Activated CD4-positive, CD25-positive, alpha-beta regulatory T cell treated with anti-CD3 and anti-CD28 coated beads, Interleukin-2, amount 50 U/mL, for 72 hours (primary cell): Measurements from ENCODE around the gene LRGUK.

Source experiments
- DNase-seq: peaks from one replicate; pipeline ENCODE4 v3.0.0; 2021

Gene LRGUK

DNA sequence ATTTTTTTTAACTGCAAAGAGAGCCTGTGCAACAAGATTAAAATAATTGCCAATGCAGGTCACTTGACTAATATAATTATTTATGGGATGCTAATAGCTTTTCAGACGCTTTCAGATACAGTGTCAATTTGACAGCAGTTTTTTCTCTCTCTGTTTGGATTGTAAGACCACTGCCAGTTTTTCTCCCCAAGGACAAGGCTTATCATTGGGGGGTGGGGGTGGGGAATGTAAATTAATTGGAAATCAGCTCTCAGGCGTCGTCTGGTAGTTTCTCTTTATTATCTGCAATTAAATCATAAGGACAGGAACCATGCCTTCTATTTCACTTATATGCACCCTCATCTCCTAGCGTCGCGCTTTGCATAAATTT is 559 bp upstream of the LRGUK start:
- no peak for DNase-seq

DNA sequence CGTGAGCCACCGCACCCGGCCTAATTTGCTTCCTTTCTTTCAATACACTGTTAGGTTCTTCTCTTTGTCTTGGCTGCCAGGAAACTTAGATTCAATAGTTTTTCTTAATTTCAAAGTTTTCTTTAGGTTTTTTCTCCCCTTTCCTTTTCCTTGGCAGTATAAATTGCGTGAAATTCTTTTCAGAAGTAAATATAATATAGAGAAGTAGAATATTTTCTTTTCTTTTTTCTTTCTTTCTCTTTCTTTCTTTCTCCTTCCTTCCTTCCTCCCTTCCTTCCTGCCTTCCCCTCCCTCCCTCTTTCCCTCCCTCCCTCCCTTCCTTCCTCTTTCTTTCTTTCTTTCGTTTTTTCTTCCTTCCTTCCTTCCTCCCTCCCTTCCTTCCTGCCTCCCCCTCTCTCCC is 1.7 kb downstream of the LRGUK start:
- DNase-seq = no peak

GRCh38 chr7:134129856-134130523 is 2.9 kb downstream of the LRGUK start:
- no peak for DNase-seq

DNA sequence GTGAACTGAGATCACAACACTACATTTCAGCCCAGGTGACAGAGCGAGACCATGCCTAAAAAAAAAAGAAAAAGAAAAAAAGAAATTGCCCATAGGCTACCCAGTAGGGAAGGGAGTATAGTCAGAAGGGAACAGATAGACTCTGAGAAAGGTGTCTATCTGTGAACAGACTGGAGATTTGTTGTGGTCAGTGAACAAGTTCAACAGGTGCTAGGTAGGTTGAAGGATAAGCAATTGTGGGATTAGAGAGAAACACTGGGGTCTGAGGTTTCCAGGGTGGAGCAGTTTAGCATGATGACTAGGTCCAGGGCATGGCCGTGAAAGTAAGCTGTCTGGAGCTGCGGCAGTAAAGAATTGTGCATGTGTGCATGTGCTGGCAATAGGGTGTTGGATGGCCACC is 6.9 kb downstream of the LRGUK start:
- DNase-seq = no peak

DNA sequence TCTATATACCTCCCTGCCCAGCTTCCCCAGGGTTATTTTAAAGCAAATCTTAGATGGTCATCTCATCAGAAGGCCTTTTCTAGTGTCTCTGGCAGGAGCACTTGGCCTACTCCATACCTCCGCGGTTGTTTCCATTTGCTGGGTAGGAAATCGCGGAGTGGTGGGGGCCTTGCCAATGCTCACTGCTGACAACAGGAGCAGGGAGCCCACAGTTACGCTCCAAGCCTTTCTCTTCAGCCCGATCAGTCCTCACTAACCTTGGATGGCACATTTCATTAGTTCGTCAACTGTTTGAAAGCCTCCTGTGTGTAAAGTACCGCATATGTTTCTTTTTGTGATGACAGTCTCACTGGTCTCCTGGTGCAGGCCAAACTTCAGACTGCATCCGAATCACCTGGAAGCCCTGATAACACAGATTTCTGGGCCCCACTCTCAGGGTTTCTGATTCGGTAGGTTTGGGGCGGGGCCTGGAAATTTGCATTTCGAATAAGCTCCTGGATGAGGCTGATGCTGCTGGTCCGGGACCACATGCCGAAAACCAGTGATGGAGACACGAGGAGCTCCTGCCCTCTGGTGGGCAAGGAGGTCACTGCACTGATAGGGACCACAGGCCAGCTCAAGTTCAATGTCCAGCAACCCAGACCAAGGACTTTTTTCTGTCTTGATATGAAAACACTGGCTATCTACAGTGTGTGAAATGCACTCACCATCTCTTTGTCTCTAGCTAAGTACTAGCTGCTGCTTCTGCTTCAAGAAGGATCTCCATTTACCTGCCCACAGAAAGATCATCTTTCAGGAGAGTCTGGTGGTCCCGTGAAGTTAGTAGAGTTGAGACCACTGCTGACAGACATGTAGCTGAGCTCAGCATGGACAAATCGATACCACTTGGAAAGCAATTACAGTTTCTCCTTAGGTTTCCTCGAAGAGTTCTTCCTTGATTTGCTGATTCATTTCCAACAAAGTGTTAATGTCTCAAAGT is 14.0 kb downstream of the LRGUK start:
- peak; percentile 63 for DNase-seq

GRCh38 chr7:134141868-134142264 is 14.7 kb downstream of the LRGUK start:
- no peak for DNase-seq

- DNase-seq = no peak
Observed at GRCh38 chr7:134153493-134154136, 26.5 kb downstream of the LRGUK start.

DNA sequence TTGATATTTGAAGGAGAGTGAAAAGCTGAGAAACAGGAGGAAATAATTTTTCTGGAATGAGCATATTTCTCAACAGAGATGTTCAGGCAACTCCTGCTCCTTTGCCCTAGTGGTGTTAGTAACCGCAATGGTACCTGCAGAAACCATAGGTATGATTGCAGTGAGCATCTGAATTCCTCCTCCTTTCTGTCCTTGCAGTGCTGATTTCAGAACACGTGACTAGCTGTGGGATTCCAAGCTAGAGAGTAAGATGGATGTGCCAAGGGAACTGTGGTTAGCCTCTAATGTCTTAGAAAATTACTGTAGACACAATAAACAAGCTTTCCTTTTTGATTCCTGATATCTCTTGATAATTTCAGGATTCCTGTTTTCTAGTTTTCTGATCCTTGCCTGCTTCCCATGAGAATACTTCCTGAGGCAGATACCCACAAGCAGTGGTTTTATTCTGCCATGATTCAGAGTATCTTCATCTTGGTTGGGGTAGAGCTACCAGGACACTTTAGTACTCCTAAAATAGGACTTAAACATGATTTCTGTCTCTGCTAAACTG is 27.5 kb downstream of the LRGUK start:
- DNase-seq = no peak

DNA sequence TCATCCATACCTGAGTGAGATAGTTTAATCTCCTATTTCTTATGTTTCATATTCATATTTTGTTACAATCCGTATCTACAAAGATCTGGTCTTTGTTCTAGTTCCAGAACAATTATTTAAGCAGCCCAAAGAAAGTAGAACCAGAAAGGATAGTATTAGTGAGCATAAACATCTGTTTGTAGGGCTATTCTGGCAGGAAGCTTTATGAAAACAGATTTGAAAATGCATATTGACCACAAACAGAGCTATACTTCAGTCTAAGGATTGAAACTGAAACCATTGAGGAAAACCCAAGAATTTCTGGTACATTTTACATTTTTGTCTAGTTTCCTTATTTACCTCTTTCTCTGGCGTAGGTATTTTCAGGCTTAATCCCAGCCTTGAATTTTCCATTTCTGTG is 28.1 kb downstream of the LRGUK start:
- no peak for DNase-seq

DNA sequence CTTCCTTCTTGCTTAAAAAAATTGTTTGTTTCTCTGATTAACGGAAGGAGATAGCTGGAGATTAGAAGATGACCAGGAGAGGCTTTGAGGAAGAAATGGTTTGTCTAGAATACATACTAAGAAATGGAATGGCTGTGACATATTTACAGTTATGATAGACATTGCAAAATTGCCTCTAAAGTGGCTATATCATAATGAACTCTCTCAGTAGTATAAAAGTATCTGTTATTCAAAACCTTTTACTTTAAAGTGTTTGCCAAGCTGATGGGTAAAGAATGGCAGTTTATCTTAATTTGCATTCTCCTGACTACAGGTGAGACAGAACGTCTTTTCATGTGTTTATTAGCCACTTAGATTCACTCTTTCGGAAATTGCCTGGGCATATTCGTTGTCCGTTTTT is 28.7 kb downstream of the LRGUK start:
- DNase-seq = no peak

DNA sequence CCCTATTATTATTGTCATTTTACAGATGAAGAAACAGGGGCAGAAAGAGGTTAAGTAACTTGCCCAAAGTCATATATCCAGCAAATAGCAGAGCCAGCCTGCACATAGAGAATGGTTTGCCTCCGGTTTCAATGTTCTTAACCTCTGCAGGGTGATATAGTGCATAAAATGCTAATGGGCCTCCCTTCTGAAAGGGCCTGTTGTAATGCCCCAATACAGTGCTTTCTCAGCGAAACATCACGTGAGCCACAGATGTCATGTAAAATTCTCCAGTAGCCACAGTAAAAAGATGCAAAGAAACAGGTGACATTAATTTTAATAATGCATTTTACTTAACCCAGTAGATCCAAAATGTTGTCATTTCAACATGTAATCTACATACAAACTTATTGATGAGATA is 38.1 kb downstream of the LRGUK start:
- no peak for DNase-seq

DNA sequence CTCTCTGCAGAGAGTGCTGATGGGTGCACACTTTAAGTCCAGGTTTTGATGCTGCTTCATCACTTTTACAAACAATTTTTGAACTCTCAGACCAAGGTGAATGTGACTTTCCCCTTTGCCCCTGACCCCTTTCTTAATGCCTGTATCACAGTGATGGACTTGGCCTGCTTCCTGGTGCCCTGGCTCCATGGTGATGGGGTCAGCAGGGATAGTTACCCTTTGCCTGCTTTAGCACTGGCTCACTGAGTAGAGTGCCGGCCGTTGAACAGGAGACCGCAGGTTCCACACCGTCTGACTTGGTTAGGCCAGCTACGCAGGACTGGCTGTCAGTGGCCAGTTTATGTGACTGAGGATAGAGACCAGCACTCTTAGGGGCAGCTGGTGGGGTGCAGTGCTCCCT is 40.1 kb downstream of the LRGUK start:
- no peak for DNase-seq

GRCh38 chr7:134167841-134168240 is 40.7 kb downstream of the LRGUK start:
- no peak for DNase-seq

- no peak for DNase-seq
Observed at GRCh38 chr7:134174795-134175261, 47.7 kb downstream of the LRGUK start.

- DNase-seq = no peak
Observed at GRCh38 chr7:134175334-134176036, 48.3 kb downstream of the LRGUK start.

DNA sequence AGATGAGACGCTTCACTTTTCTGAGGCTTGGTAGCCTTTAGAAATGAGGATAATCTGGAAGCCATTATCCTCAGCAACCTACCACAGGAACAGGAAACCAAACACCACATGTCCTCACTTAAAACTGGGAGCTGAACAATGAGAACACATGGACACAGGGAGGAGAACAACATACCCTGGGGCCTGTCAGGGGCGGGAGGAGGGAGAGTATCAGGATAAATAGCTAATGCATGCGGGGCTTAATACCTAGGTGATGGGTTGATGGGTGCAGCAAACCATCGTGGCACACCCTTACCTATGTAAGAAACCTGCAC is 48.9 kb downstream of the LRGUK start:
- DNase-seq = no peak

DNA sequence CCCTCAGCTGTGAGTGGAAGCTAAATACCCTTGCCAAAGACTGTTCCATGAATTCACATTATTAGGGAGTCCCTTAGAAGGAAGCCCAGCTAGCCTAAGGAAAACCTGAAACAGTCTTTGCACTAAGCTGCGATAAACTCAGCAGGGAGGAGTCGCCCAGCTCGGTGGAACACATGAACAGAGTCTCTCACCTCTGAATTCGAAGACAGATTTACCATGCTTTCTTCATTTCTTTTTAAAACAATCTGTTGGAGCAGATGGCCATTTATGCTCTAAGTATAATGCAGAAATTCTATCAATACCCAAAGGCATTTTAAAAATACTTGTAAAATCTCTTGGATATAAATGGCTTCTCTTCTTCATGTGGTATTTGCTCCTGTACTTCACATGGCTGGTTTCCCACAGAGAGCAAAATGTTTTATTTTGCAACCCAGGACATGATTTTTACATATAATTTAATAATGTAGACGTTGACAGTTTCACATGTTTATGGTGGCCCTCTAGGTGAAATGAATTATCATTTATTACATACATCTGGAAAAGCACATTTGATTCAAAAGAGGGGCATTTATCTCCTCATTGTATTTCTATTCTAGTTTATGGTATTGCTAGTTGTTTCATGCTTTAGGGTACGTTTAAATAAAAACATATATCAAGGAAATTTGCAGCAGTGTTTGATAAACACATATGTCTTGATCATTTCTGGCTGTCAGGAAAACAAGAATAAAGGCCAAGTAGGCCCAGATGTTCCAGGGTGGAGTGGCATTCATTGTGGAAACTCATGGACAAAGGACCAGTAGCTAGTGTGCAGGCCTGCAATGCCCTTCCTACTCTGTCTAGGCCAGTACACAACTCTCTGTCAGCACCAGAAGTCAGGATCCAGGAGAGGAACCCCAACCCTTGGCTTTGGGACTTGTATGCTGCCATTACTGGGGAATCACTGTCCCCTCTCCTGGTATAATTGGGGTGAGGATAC is 52.2 kb downstream of the LRGUK start:
- DNase-seq = no peak

- DNase-seq = no peak
Observed at GRCh38 chr7:134180376-134180775, 53.2 kb downstream of the LRGUK start.

- DNase-seq = no peak
Observed at GRCh38 chr7:134182078-134182477, 54.9 kb downstream of the LRGUK start.

DNA sequence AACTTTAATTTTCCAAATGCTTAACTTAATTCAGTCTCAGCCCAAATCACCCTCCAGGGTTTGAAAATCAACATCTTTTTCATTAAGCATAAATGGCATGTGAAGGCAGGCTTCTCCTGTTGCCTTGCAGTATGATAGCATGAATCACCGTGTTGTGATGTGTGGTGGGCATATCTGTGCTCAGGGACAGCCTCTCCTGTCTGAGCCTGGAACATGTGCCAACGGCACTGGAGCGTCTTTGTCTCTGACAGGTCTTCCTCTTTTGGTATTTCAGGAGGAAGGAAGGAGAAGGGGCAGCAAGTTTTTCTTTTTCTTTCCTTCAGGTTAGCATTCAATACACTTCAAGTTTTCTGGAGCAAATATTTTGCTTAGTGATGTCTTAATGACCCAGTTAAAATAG is 57.6 kb downstream of the LRGUK start:
- DNase-seq = no peak

DNA sequence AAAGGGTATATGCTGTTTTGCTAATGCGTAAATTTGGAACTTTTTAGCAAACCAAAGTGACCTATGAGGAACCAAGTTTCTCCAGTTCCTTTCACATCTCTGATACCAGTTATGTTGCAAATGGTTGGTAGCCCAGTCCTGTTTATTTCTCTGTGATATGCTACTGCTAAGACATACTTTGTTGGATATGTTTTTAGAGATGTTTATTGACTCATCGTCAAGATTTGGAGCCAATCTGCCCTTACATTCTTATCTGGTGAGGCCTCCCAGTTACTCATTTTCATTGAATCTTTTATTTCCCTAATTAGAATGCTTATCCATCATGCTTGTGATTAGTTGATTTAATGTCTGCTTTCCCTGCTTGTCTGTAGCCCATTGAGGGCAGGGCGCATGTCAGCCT is 58.9 kb downstream of the LRGUK start:
- no peak for DNase-seq

- DNase-seq = no peak
Observed at GRCh38 chr7:134186801-134187200, 59.7 kb downstream of the LRGUK start.
